Cardiac muscle cell (in vitro differentiated cells and primary cell): Measurements from ENCODE around the gene DESI1. TPM values are rescaled to one million over a fixed set of nuclear protein-coding genes. Genes with fewer than 3 reads are reported as not detected.
A peak's percentile ranks its signal among the peaks of the same experiment; 100 is the strongest.
"Not testable (repeated sequence)": the region's sequence is repeated elsewhere in the genome, so short reads cannot be mapped to it uniquely, and the experiment has no call there.

Source experiments
- DNase-seq, 2 donors: peaks; one replicate each; pipeline versions ENCODE4 v3.0.0 to v3.0.0-alpha.2; 2010 to 2017; ENCODE audit warnings: low read depth in 1 of 2, low spot score in 1 of 2
- H3K27ac ChIP-seq: fragments of 200-600 bp; sonication (generic); 2 replicates; pipeline ENCODE4 v1.5.1; 2016
- H3K27me3 ChIP-seq: fragments of 200-600 bp; sonication (generic); 2 replicates; pipeline ENCODE4 v1.6.0; 2016; ENCODE audit warnings: control low read depth
- H3K36me3 ChIP-seq: fragments of 200-600 bp; sonication (generic); 2 replicates; pipeline ENCODE4 v1.5.1; 2016; ENCODE audit warnings: control low read depth
- H3K4me1 ChIP-seq: fragments of 200-600 bp; sonication (generic); 2 replicates; pipeline ENCODE4 v1.8.1; 2017; ENCODE audit warnings: low read depth, mild to moderate bottlenecking, mixed run types
- H3K4me3 ChIP-seq: fragments of 200-600 bp; sonication (generic); 2 replicates; pipeline ENCODE4 v1.5.1; 2016; ENCODE audit warnings: mild to moderate bottlenecking
- H3K9me3 ChIP-seq: fragments of 200-600 bp; sonication (generic); 2 replicates; pipeline ENCODE4 v1.5.1; 2017; ENCODE audit warnings: low read depth, mild to moderate bottlenecking, control low read depth
- polyA plus RNA-seq: library from polyadenylated mRNA; unstranded; fragments of >200 nt; fragmentation: Nextera tagmentation; extraction: Ambion mirVana; gene quantifications from 2 replicates; pipeline ENCODE4 v1.2.1, GENCODE V29; 2016
- total RNA-seq: library from RNA; depleted of rRNA; stranded (reverse); fragments of >200 nt; gene quantifications from 2 replicates; pipeline ENCODE4 v1.2.3, GENCODE V29; 2016
- TF ChIP-seq, protein P1 (sequence below): IDR thresholded peaks from 2 replicates; pipeline ENCODE4 v1.5.1; 2012; ENCODE audit warnings: low read depth, mild to moderate bottlenecking, low read length

DESI1 gene
- total and polyA plus RNA-seq, 2 experiments from 2014 or later: 27.3 to 34.2 TPM

DNA sequence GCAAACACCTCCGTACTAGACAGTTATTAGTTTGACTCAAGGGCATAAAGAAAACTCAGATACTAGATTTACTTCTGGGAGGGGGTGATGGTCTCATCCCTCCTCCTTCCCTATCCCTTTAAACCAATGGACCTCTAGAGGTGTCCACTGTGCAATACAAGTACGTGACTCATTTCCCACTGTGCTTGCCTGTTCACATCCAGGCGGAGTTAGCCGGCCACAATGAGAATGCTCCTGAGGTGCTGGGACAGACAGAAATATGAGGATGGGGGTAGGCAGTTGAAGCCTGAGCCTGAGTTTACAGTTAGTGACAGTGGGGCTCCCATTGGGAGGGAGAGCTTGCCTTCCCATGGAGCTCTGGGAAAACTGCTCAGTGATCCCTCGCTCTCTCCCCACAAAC lies 22.8 kb downstream of the DESI1 start:
- Histone ChIP-seq H3K27ac (peak overlapping the region; percentile 84), H3K9me3 (no peaks in the 10 kb centered on the region), H3K4me3 (no peak overlapping the region), H3K4me1 (peaks cover 7% of the 10 kb centered on the region), H3K36me3 (no peaks in the 10 kb centered on the region), H3K27me3 (no peaks in the 10 kb centered on the region)
- peak in 1 of 2 donors; percentile 75 for DNase-seq
- TF ChIP-seq, protein P1, sequence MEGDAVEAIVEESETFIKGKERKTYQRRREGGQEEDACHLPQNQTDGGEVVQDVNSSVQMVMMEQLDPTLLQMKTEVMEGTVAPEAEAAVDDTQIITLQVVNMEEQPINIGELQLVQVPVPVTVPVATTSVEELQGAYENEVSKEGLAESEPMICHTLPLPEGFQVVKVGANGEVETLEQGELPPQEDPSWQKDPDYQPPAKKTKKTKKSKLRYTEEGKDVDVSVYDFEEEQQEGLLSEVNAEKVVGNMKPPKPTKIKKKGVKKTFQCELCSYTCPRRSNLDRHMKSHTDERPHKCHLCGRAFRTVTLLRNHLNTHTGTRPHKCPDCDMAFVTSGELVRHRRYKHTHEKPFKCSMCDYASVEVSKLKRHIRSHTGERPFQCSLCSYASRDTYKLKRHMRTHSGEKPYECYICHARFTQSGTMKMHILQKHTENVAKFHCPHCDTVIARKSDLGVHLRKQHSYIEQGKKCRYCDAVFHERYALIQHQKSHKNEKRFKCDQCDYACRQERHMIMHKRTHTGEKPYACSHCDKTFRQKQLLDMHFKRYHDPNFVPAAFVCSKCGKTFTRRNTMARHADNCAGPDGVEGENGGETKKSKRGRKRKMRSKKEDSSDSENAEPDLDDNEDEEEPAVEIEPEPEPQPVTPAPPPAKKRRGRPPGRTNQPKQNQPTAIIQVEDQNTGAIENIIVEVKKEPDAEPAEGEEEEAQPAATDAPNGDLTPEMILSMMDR: no peak

DNA sequence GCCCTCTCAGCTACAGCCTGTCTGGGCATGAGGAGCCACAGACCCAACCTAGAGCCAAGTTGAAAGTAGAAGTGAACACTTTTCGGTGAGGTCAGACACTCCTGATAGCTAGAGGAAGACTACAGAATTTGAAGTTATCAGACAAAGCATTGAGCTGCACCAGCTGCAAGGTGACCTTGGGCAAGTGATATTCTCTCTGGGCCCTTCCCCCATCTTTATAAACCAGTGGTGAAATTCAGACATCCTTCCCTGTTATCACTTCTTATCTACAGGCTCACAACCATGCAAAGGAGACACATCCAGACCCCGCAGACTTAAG lies 23.2 kb downstream of the DESI1 start:
- DNase-seq: no peak
- no peaks in the 10 kb centered on the region for H3K9me3 ChIP-seq
- H3K4me3 ChIP-seq: no peak overlapping the region
- H3K4me1 ChIP-seq: peaks cover 7% of the 10 kb centered on the region
- H3K27ac ChIP-seq: peak overlapping the region; percentile 84
- TF ChIP-seq, protein P1: no peak
- H3K36me3 ChIP-seq: no peaks in the 10 kb centered on the region
- no peaks in the 10 kb centered on the region for H3K27me3 ChIP-seq

DNA sequence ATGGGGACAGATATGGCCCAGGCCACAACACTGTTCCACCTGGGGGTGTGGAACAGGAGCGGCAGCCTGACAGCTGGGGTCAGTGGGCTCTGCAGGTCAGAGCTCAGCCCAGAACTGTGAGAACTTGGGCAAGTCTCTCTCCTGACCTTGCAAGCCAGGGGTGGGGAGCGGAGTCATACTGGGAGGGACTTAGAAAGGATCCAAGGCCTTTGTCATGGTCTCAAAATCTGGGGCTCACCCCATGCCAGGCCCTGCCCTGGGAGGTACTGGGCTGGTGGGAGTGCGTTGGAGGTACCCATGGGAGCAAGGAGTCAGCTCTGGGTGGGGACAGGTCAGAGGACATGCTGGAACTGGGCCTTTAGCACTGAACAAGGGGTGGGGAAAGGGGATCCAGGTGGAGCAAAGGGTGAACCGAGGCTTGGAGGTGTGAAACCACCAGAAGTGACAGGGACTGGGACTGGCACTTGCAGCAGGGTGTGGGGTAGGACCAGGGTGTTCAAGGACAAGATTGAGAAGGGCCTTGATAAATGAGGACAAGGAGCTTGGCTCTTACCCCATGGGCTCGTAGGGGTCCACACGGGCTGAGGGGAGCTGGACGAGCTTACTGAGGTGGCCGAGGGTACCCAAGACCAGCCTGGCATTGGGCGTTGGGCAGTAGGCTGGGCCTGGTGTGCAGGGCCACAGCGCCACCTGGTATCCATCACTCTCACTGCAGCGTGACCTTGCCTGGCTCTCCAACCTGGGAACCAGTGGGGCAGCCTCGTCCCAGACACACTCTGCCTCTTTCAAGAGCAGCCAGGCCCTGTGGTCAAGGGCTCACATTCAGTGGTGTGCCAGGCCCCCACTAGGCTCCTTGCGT lies 23.8 kb downstream of the DESI1 start:
- peak; percentile 68 to 81 for DNase-seq
- Histone ChIP-seq H3K4me1 (peaks cover 7% of the 10 kb centered on the region), H3K36me3 (no peaks in the 10 kb centered on the region), H3K27ac (peak overlapping the region; percentile 84), H3K9me3 (no peaks in the 10 kb centered on the region), H3K4me3 (no peak overlapping the region), H3K27me3 (no peaks in the 10 kb centered on the region)
- TF ChIP-seq, protein P1: peak; percentile 84

DNA sequence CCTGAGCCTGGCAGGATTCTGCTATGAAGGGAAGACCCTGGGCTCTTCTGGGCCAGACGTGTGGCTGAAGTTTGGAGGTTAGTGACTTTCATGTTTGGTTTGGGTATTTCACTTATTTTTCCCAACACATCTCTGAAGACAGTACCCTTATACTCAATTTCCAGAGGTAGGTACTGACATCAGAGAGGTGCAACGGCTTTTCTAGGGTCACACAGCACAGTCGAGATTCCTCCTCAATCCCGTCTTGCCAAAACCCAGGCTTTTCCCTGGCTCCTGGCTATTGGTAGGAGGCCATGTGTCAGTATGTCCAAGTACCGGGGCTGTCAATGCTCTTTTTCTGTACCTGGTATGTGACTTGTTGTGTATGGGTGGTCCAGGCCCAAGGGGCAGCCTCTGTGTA lies 25.1 kb downstream of the DESI1 start:
- Histone ChIP-seq H3K4me1 (peaks cover 7% of the 10 kb centered on the region), H3K27me3 (no peaks in the 10 kb centered on the region), H3K27ac (no peak overlapping the region), H3K36me3 (no peaks in the 10 kb centered on the region), H3K9me3 (no peaks in the 10 kb centered on the region), H3K4me3 (no peak overlapping the region)
- TF ChIP-seq, protein P1: no peak
- DNase-seq: no peak

DNA sequence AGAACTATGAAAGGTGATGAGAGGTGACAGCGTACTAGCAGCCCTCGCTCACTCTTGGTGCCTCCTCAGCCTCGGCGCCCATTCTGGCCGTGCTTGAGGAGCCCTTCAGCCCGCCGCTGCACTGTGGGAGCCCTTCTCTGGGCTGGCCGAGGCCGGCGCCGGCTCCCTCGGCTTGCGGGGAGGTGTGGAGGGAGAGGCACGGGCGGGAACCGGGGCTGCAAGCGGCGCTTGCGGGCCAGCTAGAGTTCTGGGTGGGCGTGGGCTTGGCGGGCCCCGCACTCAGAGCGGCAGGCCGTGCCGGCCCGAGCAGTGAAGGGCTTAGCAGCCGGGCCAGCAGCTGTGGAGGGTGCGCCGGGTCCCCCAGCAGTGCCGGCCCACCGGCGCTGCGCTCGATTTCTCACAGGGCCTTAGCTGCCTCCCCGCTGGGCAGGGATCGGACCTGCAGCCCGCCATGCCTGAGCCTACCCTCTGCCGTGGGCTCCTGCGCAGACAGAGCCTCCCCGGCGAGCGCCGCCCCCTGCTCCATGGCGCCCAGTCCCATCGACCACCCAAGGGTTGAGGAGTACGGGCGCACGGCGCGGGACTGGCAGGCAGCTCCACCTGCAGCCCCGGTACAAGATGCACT lies 27.4 kb downstream of the DESI1 start:
- not testable (repeated sequence) for H3K27ac ChIP-seq, H3K27me3 ChIP-seq, H3K9me3 ChIP-seq, H3K4me3 ChIP-seq, DNase-seq, H3K4me1 ChIP-seq, H3K36me3 ChIP-seq
